DOHH2 (cell line): Measurements from ENCODE around the gene SNX9.

Source experiments
- CTCF ChIP-seq: fragments of 200-600 bp; sonication (generic); IDR thresholded peaks from one replicate; pipeline ENCODE4 v1.5.1; 2014; ENCODE audit warnings: antibody characterized with exemption, mild to moderate bottlenecking, low read depth, low read length; ENCODE audit not compliant: poor library complexity, severe bottlenecking
- EZH2phosphoT487 ChIP-seq: fragments of 200-600 bp; sonication (generic); IDR thresholded peaks from 2 replicates; pipeline ENCODE4 v1.6.1; 2017; ENCODE audit warnings: borderline replicate concordance, mild to moderate bottlenecking, antibody characterized with exemption, low read length, moderate library complexity, mixed read lengths

GRCh38 chr6:157789297-157789696 lies 33.7 kb upstream of the SNX9 start:
- no peak for TF ChIP-seq CTCF
- TF ChIP-seq EZH2phosphoT487, result no peak
